ENCODE data around the gene CTNNA3.

The CTNNA3 gene

DNA sequence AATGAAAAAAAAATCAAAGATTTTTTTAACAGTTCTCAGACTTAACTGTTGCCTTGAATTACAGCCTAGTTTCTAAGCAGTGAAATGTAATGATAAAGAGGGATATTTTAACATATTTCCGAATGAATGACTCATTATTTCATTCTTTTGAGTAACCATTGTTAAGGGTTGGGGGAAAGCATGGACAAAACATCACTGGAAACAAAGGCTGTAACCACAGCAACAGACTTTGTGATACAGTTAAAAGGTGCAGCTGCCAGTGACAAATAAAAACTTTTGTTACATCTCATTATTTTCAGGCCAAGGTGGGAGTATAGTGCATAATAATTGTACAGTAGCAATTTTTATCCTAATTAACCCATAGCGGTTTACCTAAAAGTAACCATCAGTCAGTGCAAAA lies 597.5 kb downstream of the CTNNA3 start:
- DNase-seq = no peak

DNA sequence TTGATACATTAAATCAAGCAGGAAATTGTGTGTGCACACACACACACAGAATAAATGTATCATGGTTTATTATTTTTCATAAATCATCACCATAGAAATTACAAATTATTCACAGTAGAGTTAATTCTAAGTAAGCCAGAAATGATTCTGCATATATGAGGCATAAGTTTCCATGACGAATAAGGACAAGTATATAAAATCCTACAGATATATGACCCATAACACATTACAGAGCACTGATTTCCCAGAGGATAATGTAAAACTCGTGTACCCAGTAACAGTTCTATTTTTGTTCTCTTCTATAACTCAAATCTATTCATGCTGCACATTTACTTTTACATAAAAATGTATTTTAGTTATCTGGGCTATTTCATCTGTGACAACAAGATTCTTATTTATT lies 600.5 kb downstream of the CTNNA3 start:
- no peak for DNase-seq

DNA sequence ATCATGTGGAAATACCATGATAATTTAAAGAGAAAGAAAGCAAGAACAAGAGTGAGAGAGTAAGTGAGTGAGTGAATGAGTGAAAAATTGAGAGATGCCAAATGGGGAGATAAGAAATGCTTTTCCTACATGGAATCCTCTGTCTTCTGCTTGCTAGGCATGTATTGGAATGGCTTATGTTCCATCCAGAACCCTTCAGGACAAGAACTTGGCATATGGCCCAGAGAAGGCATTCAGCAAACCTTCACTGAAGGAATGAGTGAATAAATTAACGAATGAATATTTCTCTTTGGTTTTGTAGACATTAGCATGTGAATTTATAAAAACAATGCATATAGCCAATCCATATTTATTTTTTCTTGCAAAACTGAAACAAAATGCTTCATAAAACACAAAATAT lies 608.0 kb downstream of the CTNNA3 start:
- no peak for DNase-seq

DNA sequence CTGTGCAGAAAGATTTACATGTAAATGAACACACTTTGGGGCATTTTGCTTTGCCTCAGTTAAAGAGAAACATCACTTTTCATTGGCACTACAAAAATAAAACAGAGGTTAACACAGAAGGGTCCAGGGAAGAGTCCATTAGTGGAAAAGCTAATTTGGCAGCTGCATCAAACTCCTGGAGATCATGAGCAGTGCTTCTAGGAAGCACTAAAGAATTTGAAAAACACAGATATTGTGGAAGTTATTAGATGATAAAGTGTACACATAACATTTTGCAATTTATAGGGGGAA lies 608.9 kb downstream of the CTNNA3 start:
- DNase-seq = no peak

DNA sequence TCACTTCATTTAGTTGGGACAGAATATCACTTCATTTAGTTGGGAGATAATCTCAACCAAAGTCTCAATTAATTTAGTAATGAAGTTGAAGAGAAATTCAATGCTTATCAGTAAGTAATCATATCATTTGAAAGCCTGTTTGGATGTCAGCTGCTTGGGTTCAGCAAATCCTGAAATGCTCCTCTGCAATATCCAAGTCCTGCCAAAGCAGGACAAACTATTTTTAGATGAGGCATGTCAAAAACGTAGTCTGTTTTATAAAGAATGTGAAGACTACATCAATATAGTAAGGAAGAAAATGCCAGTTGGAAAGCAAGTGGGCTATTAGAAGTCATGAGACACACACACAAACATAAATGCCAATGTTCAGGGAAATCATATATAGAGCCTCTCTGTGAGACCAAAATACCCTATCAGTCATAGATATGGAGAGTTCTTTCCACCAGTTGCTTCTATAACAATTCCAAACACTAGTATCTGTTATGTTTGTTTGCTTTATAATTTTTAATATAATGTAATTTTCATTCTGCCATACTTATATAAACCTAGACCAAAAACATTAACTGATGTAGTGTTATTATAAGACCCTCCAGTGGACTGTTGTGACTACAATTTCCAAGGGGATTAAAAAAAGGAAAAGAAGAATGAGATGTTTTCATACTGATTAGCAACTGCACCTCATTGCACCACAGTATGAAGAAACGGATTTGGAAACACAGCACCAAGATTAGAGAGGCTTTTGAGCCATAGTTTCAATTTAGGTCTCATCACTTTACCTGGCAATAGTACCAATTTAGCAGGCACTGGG lies 609.5 kb downstream of the CTNNA3 start:
- DNase-seq = no peak

DNA sequence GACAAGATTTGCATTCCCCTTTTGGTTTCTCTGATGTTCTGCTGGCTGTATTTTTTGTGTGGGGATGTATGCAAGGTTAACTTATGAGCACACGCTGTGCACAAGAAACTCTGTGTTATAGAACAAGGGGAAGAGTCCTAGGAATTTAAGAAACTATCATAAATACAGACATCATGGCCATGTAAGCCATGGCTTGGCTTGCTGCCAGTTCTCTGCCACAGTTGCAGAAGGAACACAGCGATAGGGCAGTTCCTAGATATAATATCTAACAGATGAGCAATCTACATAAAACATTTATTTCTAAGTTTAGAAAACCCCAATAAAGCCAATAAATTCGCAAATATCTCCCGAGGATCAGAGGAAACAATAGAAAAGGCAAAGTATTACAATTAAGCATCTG lies 616.9 kb downstream of the CTNNA3 start:
- no peak for DNase-seq

DNA sequence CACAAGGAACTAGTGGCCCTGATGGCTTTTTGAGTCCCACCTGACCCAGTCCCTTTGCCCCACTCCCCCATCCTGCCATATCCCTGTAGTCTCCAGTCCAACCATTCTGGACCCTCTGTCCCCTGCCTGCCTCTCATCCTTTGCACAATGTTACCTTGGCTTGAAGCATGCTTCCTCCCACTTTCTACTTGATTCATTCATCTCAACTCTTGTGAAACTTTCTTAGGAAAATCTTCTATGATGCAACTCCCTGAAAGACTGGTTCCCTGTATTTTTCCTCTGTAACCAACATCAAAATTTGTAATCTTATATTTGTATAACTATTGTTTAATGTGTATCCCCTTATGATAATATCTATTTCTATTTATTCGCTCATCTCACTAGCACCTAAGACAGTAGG lies 618.6 kb downstream of the CTNNA3 start:
- no peak for DNase-seq

DNA sequence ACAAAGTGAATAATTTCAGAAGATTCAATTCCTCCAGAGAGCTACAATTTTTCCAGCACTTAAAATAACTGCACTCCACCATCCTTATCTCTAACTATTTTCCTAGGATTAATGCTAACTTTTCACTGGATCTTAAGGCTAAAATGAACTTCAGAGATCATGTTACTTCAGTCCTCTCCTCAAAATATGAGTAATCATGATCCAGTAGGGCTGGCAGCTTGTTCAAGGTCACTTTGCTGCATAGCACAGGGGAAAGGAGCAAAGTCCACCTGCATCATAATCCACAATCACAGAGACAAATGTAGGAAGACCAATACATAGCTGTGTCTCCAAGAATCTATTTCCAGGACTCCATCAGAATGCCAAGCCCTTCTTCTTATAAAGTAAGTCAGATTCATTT lies 619.9 kb downstream of the CTNNA3 start:
- no peak for DNase-seq

DNA sequence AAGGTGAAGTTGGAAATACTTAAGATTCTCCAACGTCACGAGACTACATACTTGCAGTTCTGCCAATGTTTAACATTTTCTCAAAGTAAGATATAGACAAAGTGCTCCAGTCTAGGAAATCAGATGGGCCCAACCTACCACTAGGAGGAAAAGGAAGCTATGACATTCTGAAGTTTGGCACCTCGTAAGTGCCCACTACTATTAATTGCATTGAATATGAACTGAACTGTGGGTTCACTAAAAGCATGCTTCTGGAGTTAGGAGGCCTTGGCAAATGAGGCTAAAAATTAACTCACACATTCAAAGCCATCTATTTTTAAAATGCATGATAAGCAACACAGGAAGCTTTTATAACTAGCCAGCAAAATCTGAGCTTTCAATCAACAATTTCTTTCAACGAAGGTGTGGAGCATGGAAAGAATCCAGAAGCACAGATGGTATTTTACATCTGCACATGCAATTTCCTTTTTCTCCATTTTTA lies 620.5 kb downstream of the CTNNA3 start:
- no peak for DNase-seq

DNA sequence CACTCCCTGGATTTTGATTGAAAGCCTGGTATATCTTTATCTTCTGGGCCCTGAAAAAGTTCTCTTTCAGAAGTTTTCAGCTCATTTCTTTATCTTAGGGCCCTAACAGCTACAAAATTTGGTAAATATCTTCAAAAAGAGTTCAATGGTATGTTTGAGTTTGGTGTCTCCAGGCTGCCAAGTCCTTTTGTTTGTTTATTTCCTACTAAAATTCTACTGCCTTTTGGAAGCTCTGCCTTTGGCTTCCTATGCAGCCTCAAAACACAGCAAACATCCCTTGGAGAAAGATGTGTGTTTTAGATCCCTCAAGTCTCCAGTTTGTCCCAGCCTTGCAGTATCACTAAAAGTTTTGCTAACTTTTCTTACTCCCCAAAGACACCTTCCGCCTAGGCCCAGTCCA lies 623.3 kb downstream of the CTNNA3 start:
- no peak for DNase-seq

DNA sequence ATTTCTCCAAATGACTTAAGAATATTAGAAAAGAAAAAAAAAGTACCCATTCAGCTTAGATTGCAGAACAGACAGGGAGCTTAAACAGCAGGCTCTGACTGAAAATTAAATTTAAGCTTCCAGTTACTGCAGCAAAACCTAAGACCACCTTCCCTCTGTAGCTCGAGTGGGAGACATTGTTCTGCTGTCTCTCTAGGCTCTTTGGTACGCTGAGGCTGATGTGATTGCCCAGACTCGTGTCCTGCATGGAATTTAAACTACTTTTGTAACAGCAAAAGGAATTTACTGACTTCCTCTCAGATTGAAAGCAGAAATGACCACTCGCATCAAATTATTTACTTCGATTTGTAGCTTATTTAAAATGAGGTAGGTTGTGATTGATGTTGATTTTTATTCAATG lies 645.6 kb downstream of the CTNNA3 start:
- DNase-seq = no peak

DNA sequence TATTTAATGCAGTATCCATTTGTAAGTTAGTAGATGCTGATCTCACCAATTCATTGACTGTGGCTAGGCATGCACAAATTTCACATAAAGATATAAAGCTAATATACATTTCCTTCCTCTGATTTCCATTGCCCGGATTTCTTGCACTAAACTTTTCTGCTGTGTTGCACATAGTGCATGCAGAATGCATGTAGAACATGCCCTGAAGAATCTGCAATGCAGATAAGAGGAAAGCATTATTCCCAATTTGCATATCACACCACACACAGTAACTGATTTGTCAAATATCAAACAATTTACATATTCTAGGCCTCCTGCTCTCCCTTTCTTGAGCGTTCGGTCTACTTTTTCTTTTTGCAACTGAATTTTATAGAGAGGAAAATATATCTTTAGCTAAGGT lies 646.0 kb downstream of the CTNNA3 start:
- DNase-seq = no peak

DNA sequence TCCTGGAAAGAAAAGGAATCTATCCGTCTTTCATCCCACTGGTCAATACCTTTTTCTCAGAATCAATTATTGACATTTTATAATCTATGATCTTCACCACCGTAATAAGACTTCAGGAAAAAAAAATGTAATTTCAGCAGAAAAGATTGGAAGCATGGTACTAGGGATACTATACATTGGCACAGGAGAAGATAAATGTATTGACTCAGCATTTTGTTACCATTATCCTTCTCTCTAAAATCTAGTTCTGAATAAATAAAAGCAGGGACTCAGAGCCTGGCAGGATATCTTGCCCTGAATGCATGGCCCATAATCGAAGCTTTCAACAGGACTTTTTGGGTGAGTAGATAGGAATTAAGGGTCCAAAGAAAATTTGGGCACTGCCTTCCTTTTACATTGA lies 649.5 kb downstream of the CTNNA3 start:
- DNase-seq = no peak

DNA sequence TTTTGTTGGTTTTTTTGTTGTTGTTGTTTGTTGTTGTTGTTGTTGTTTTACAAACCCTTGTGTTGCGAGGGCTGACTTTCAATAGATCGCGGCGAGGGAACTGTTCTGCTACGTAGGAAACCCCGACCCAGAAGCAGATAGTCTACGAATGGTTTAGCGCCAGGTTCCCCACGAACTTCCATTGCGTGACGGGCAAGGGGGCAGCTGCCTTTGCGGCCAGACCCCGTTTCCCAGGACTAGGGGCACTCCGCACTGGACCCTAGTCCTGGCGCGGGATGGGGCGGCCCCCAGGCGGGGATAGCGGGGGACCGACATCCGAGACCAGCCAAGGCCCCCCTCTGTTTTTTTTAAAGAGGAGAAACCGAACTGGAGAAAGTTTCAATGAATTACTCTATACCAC lies 650.6 kb downstream of the CTNNA3 start:
- no peak for DNase-seq

DNA sequence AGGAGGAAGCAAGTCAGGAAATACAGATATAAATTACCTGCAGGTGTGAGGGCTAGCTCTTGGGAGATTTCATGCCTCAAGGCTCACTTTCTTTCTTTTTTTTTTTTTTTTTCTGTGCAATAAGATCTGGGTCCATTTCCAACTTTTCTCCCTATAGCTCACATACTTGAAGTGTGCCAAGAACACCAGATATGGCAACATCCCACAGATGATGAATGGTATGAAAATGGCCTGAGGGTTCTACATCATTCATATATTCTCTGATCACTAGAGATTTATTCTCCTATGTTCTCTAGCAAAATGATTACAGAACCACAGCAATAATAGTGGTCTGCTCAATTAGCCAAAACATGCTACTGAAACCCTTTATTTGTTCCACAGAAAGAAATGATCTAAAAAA lies 653.0 kb downstream of the CTNNA3 start:
- DNase-seq = no peak

DNA sequence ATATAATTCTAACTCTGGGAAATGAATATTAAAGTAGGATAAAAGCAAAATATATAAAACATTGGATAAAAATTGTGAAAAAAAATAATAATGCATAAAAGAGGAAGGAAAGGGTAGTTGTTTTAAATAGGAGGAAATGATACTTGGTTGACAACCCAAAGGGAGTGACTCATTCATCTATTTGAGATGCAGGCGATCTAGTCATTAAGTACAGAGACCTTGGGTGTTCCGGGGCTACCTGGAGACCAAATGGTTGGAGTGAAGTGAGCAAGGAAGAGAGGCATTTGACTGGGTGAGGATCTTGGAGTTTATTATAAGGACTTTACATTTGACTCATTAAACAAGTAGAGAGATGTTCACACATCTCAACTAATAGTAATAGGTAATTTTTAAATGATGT lies 659.2 kb downstream of the CTNNA3 start:
- no peak for DNase-seq

DNA sequence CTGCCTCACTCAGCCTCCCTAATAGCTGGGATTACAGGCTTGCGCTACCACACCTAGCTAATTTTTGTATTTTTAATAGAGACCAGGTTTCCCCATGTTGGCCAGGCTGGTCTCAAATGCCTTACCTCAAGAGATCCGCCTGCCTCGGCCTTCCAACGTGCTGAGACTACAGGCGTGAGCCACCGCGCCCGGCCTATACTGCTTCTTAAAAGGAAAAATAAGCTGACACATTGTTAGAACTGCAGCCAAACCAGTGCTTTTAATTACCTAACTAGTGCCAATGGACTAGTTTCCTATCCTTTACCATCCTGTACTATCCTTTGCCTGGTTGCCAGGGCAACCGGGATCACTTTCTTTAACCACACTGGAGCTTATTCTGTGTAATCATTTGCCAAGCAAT lies 662.1 kb downstream of the CTNNA3 start:
- no peak for DNase-seq

DNA sequence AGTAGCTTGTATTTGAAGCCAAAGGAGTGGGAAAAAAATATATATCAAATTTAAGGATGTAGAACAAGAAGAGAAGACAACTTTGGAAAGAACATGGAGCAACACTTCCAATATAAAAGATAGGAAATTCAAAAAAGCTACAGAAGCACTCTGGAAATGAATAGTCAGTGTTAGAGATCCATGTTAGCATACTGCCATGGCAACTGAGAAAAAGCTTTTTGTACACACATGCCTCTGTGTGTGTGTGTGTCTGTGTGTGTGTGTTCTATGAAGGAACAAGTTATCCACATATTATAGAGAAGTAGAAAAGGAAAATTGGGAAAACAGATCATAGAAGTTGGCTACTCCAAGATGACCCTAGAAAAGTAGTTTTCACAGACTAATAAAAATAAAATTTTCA lies 673.9 kb downstream of the CTNNA3 start:
- DNase-seq = no peak

DNA sequence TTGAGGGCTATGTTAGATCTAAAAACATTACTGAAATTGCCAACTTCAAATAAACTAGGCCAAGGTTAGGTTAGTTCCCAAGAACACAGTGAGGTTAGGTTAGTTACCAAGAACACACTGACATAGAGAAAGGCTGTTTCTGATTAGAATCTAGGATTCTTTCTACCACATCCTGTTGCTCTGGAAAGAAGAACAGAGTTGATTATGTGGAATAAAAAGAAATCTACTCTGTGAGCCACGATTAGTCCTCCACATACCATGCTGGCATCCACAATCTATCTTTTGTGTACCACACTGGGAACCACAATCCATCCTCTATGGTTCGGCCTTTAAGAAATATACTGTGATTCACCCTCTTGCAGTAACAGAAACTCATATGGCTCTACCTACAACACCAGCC lies 678.8 kb downstream of the CTNNA3 start:
- DNase-seq = no peak

DNA sequence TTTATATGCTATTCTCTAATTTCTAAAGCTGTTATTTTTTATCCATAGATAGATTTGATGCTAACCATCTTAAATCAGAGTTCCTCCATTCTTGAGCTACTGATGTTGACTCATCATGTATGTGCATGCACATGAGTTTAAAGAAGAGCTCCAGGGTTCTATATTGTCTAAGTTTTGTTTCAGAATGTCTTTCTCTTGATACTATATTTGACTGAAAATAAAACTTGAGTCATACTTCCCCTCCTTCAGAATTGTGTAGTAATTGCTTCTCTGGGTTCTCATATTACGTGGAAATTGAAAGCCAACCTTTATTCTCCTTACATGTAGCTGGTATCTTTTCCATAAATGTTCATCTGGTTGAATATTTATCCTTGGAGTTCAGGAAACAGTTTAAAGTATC lies 680.8 kb downstream of the CTNNA3 start:
- DNase-seq = no peak

DNA sequence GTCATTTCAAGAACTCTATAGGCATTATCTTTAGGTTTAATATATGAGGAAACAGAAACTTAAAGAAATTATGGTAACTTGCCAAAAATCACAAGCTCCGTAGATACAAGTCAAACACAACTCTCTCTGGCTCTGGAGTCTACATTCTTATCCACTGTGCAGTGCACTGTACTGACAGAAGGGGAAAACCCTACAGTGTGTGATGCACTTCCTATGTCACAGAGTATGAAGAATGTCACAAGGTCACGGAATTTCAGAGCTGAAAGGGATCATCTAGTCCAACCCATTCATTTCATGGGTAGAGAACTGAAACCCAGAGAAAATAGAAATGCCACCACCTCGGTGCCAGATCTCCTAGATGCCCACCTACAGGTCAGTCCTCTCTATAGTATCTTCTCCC lies 684.0 kb downstream of the CTNNA3 start:
- DNase-seq = no peak

DNA sequence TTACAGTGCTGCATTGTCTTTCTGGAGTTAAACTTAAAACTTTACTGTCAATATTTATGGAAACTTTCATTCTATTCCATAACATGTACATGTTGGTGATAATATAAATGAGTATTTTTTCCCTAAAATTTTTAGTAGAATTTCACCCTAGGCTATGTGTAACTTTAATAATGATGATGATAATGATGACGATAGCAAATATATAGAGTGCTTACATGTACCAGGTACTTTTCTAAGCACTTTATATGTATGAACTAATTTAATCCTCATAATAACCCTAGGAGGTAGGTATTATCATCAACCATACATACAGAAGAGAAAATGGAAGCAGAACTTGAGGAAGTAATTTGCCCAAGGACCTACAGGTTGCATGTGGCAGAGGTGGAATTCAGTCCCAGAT lies 684.5 kb downstream of the CTNNA3 start:
- no peak for DNase-seq

DNA sequence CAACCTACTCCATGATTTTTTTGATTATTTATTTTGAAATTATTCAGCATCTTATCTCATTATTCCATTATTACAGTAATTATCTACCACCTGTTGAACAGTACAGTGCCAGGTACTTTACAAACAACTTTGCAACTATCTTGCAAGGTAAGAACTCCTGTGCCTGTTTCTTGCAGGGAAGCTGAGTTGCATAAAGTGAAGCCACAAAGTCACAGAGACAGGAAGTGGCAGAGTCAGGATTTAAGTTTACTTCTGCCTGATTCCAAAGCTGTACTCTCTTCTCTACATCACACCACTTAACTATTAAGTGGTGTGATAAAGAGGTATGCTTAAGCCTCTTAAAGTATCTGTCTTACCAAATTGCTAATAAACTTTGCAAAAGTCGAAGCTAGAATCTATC lies 690.0 kb downstream of the CTNNA3 start:
- no peak for DNase-seq

DNA sequence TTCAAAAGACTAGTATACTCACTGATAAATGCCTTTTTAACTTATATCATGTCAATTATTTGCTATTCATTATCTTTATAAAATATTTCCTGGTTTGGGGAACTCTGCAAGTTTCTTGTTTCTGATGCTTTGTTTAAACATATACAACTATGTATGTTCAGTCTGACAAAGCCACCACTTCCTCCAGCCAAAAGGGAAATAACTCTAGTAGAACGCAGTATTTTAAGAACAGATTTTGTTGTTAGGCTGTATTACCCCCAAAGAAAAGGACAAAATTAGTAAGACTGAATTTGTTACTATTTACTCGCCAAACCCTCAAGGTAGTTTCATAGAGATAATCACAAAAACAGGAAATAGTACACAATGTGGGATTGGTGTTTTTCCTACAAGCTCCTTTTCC lies 691.3 kb downstream of the CTNNA3 start:
- no peak for DNase-seq

DNA sequence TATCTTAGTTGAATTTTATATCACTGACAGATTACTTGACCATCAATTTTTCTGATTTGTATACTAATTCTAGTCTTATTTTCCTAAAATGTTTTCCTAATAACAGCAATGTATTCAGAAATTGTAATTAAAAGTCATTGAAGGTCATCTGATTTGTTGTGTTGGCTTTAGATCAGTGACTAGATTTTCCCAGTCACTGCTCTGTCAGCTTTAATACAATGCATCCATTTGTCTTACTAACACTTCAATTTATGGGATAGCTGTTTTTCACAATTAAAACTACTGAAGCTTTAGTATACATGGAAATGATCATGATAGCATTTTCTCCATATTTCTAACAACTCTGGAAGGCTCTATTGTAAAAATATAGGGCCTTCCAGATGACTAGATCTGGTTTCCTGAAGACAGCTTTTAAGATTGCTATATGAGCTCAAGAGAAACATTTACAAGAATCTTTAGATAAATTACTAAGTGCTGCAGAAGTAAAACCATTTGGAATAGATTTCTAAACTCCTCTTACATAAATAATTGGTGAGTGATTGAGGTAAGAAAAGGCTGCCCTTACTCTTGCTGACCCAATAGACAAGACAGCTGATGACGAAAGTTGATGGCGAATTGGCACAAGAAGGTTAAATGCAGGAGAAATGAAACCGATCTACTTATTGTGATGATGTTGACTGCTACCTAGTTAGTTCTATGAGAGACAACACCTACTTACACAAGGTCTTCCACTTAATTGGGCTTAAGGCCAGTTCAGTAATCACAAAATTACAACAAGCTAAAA lies 696.0 kb downstream of the CTNNA3 start:
- no peak for DNase-seq
